ENCODE results near the gene GPRC5C. TPM values are rescaled to one million over a fixed set of nuclear protein-coding genes. Genes with fewer than 3 reads are reported as not detected.

The GPRC5C gene
- total RNA-seq, 1 donor from 2014 or later, result 70.4 TPM

DNA sequence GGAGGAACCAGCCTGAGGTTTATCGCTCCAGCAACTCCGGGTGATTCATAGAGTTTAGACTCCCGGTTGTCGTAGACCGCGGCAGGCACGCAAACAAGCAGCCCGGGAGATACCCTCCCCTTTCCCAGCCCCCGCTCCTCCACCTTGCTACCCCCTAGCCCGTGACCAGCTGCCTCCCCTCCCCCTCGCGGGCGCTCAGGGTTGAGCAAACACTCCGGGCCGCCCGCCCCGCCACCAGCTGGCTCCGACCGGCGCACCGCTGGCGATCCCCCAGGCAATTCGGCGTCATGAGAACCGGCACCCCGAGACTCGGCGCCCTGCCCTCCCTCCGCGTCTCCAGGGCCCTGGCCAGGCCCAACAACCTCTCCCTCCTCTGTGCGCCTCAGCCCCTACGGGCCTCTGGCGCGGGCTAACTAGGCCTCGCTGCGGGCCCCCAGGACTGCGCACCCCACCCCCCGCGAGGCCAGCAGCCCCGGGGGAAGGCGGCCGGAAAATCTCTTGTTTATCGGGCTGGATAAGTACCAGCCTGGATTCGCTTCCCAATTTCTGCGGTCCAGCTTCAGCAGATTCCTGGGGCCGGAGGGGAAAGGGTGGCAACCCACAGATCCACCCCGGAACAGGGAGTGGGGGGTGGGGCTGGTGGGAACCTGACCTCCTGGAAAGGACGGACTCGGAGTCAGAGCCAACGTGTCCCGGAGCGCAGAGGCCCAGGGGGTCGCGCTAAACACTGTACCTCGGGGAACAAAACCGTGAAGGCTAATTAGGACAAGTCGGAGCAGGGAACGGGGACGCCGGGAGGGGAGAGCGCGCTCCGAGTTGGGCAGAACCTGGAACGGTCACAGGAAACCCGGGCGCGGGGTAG, 951 bp upstream of the GPRC5C start:
- H3K4me2 ChIP-seq (ENCODE audit: low read length), result peak overlapping the region; percentile 90
- H3K9me3 Mint-ChIP-seq (ENCODE audit: unreplicated experiment), result no peaks in the 10 kb centered on the region
- H3K27ac ChIP-seq (ENCODE audit: low read depth, low read length), result peak overlapping the region; percentile 57
- peaks cover 2% of the 10 kb centered on the region for H3K27me3 Mint-ChIP-seq (ENCODE audit: low read depth, unreplicated experiment)
- H3K36me3 Mint-ChIP-seq (ENCODE audit: low read depth, unreplicated experiment), result peaks cover 9% of the 10 kb centered on the region
- TF ChIP-seq, protein P1, sequence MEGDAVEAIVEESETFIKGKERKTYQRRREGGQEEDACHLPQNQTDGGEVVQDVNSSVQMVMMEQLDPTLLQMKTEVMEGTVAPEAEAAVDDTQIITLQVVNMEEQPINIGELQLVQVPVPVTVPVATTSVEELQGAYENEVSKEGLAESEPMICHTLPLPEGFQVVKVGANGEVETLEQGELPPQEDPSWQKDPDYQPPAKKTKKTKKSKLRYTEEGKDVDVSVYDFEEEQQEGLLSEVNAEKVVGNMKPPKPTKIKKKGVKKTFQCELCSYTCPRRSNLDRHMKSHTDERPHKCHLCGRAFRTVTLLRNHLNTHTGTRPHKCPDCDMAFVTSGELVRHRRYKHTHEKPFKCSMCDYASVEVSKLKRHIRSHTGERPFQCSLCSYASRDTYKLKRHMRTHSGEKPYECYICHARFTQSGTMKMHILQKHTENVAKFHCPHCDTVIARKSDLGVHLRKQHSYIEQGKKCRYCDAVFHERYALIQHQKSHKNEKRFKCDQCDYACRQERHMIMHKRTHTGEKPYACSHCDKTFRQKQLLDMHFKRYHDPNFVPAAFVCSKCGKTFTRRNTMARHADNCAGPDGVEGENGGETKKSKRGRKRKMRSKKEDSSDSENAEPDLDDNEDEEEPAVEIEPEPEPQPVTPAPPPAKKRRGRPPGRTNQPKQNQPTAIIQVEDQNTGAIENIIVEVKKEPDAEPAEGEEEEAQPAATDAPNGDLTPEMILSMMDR (IDR thresholded peaks at IDR 0.05; ENCODE audit: insufficient read depth, low read depth, low read length), result no peak
- peak; percentile 10 for TF ChIP-seq EZH2 (IDR thresholded peaks at IDR 0.05; ENCODE audit: insufficient read depth, low read length)
- peak overlapping the region; percentile 98 for H3K27ac Mint-ChIP-seq (ENCODE audit: unreplicated experiment)
- peaks cover 18% of the 10 kb centered on the region for H3K4me1 ChIP-seq (ENCODE audit: insufficient read depth, low read length)
- peaks cover 5% of the 10 kb centered on the region for H4K20me1 ChIP-seq (ENCODE audit: insufficient read depth, low read length)
- H3K4me1 Mint-ChIP-seq (ENCODE audit: low read depth, unreplicated experiment), result peaks cover 33% of the 10 kb centered on the region
- H3K36me3 ChIP-seq (ENCODE audit: insufficient read depth, low read length), result no peaks in the 10 kb centered on the region
- DNase-seq (ENCODE audit: low read depth) (peak; percentile 82), FAIRE-seq (no peak)
- peak overlapping the region; percentile 52 for H3K4me3 ChIP-seq (ENCODE audit: insufficient read depth, low read depth, low read length)
- H3K4me3 Mint-ChIP-seq (ENCODE audit: unreplicated experiment), result peak overlapping the region; percentile 93
- H3K27me3 ChIP-seq (ENCODE audit: insufficient read depth, low read length), result peaks cover 17% of the 10 kb centered on the region
- no peaks in the 10 kb centered on the region for H3K79me2 ChIP-seq (ENCODE audit: insufficient read depth, low read length)
- no peaks in the 10 kb centered on the region for H3K9me3 ChIP-seq (ENCODE audit: insufficient read depth, low read depth, low read length)
- peak overlapping the region; percentile 81 for H2AFZ ChIP-seq (ENCODE audit: low read depth, low read length)
- peak overlapping the region; percentile 73 for H3K9ac ChIP-seq (ENCODE audit: low read length)

DNA sequence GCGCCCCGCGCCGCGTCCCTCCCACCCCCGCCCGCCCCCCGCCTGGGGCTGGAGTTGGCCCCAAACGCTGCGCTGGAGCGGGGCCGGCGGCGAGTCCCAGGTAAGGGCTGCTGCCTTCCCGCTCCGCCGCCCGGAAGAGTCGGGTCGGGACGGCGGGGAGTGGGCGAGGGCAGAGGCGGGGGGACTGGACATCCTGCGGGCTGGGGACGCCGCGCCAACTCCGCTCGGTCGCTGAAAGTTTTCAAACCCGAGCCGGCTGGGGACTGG, 469 bp downstream of the GPRC5C start:
- H3K27ac ChIP-seq (ENCODE audit: low read depth, low read length), result no peak overlapping the region
- peak overlapping the region; percentile 28 for H3K4me3 ChIP-seq (ENCODE audit: insufficient read depth, low read depth, low read length)
- H3K4me2 ChIP-seq (ENCODE audit: low read length), result peak overlapping the region; percentile 90
- H3K4me1 ChIP-seq (ENCODE audit: insufficient read depth, low read length), result peaks cover 18% of the 10 kb centered on the region
- H2AFZ ChIP-seq (ENCODE audit: low read depth, low read length), result no peak overlapping the region
- peaks cover 5% of the 10 kb centered on the region for H4K20me1 ChIP-seq (ENCODE audit: insufficient read depth, low read length)
- Mint-ChIP-seq H3K36me3 (ENCODE audit: low read depth, unreplicated experiment) (peaks cover 5% of the 10 kb centered on the region), H3K27ac (ENCODE audit: unreplicated experiment) (no peak overlapping the region), H3K9me3 (ENCODE audit: unreplicated experiment) (no peaks in the 10 kb centered on the region), H3K4me1 (ENCODE audit: low read depth, unreplicated experiment) (peaks cover 30% of the 10 kb centered on the region), H3K27me3 (ENCODE audit: low read depth, unreplicated experiment) (peaks cover 2% of the 10 kb centered on the region), H3K4me3 (ENCODE audit: unreplicated experiment) (peak overlapping the region; percentile 90)
- H3K36me3 ChIP-seq (ENCODE audit: insufficient read depth, low read length), result no peaks in the 10 kb centered on the region
- DNase-seq (ENCODE audit: low read depth) (no peak), FAIRE-seq (no peak)
- TF ChIP-seq EZH2 (IDR thresholded peaks at IDR 0.05; ENCODE audit: insufficient read depth, low read length), result no peak
- TF ChIP-seq, protein P1 (IDR thresholded peaks at IDR 0.05; ENCODE audit: insufficient read depth, low read depth, low read length), result no peak
- no peaks in the 10 kb centered on the region for H3K9me3 ChIP-seq (ENCODE audit: insufficient read depth, low read depth, low read length)
- peaks cover 13% of the 10 kb centered on the region for H3K27me3 ChIP-seq (ENCODE audit: insufficient read depth, low read length)
- no peaks in the 10 kb centered on the region for H3K79me2 ChIP-seq (ENCODE audit: insufficient read depth, low read length)
- no peak overlapping the region for H3K9ac ChIP-seq (ENCODE audit: low read length)
